ENCODE results near the gene RHBDD1.

The RHBDD1 gene, protein sequence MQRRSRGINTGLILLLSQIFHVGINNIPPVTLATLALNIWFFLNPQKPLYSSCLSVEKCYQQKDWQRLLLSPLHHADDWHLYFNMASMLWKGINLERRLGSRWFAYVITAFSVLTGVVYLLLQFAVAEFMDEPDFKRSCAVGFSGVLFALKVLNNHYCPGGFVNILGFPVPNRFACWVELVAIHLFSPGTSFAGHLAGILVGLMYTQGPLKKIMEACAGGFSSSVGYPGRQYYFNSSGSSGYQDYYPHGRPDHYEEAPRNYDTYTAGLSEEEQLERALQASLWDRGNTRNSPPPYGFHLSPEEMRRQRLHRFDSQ

DNA sequence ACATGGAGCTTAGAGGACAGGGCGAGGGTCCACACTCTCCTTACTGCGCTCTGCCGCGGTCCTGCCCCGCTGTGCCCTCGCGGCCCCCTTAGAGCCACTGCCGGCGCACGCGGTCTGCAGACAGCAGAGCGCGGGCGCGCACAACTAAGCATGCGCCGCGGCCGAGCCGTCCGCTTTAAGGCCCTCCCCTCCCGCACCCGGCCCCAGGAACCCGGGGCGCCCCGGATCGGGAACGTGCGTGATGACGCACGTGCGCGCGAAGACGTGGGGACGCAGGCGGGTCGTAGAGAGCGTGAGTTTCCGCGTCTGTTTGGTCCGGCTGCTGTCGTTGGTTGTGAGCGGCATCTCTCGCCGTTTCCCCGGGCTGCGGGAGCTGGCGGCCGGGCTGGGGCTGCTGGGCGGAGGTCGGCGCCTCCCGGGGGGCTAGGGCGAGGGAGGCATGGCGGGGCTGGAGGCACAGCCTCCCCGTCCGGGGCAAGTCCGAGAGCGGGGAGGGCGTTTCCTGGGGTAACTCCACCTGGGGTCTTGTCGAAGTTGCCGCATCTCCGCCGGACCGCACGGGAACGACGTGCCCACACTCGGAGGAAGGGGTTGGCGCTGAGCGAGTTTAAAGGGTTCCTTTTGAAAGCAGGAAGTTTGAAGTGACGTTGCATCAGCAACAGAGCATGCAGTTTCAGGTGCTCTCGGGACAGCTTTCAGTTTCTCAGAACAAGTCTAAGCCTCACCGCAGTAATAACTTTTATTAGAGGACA is at the start of gene RHBDD1:
Gene RHBDD1, plus strand, starts transcription at position 259 of the 752 bp plus-strand sequence. CDS start 28,640 bp downstream, outside the sequence.
- DNase-seq = peak; percentile 7
- in situ Hi-C loops (cut with MboI; ENCODE audit: low pct_unique_long_range_greater_than_20kb, low sequenced_read_pairs) = no loop called here

DNA sequence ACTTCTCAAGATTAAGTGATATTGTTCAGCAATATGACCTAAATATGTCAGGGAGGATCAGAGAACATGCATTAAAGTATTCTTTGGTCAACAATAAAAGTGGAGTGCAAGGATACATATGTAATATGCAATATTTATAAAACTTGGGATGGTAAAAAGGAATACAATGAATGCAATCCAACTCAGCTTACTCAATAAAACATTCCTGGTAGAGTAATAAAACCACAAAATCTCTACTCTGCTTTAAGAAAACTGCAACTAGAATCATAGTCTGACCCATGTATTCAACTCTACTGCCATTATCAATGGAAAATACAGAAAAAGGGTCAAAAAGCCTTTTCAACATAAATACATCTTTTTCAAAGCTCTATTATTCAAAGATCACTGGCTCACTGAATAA is 47.8 kb upstream of the RHBDD1 start:
- DNase-seq = no peak
- in situ Hi-C loops (cut with MboI; ENCODE audit: low pct_unique_long_range_greater_than_20kb, low sequenced_read_pairs) = no loop called here

DNA sequence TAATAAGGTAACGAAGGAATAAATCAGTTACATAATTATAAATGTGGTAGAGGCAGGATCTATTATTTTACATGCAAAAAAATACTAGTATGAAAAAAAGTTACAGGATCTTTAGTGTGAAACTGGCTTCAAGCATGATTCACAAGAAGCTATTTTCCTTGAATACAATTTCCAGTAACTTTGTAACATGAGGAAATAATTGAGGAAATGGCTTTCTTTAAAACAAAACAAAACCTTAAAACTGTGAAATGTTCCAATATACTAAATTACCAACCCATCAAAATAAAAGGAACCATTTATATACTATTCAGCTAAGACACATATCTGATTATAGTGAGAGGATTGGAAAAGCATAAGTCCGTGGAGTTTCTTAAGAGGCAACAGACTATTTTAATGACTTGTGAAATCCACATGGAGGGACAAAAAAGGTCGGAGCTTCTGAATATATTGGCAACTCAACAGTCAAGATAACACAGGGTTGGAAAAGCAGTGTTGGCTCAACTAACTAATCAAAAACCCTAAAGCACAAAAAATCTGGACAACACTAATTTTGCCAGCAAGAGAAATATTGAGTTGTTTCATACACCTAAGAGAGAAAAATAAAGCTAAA is 46.9 kb upstream of the RHBDD1 start:
- DNase-seq = no peak
- in situ Hi-C loops (cut with MboI; ENCODE audit: low pct_unique_long_range_greater_than_20kb, low sequenced_read_pairs) = no loop called here

DNA sequence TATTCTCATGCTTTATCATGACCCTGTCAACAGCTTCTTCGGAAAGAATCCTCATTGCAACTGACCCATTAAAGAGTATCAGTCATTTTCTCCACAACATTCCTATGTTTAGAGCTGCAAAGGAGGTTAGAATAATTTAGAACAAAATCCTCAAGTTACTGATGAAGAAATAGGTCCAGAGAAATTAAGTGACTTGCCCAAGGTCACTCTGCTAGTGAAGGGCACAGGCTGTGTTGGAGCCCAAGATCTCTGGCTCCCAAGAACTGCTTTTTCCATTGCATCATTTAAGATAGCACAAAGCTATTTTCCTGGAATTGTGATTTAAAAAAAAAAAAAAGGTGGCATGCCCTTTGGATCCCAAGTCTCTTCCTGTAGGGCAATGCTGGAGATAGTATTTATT is 45.8 kb upstream of the RHBDD1 start:
- in situ Hi-C loops (cut with MboI; ENCODE audit: low pct_unique_long_range_greater_than_20kb, low sequenced_read_pairs) = no loop called here
- no peak for DNase-seq

DNA sequence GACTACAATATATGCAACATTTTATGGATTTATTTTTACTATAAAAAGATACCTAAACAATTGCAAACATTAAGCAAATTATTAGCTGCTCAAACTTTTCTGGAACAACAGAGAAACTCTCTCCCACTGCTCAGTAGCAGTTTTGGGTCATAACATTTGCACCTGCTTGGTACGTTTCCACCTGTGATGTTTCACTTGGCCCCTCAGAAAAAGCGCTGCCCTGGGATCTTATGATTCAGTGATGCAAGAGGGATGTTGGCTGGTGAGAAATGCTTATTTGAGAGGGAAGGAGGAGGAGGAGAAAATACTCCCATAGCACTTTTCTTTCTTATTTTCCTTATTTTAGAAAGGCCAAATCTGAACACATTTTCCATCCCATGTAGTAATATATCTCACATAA is 45.4 kb upstream of the RHBDD1 start:
- in situ Hi-C loops (cut with MboI; ENCODE audit: low pct_unique_long_range_greater_than_20kb, low sequenced_read_pairs) = no loop called here
- DNase-seq = no peak

GRCh38 chr2:226791056-226791486 is 44.8 kb upstream of the RHBDD1 start:
- in situ Hi-C loops (cut with MboI; ENCODE audit: low pct_unique_long_range_greater_than_20kb, low sequenced_read_pairs) = no loop called here

DNA sequence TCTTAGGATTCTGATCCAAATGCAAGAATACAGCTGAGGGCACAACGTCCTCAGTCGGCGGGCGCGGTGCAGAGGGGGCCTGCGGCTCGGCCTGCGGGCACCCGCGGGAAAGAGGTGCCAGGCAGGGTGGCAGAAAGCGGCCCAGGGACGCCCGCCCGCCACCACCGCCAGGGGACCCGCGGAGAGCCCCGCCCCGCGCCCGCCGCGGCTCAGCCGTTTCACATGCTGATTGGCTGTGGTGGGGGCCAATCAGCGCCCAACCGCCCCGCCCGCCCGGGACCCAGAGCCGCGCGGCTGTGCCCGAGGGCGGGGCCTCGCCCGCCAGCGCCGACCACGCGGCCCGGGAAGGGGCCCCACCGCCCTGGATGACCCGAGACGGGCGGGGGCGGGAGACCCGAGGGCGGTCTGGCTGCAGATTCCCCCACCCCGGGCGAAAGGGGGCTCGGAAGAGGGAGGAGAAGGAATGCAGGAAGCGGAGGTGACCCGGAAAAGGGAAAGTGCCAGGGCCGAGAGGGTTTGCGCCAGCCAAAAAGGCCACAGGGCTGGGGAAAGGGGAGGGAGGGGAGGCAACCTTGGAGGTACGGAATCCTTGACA is 44.3 kb upstream of the RHBDD1 start:
- peak; percentile 36 for DNase-seq
- in situ Hi-C loops (cut with MboI; ENCODE audit: low pct_unique_long_range_greater_than_20kb, low sequenced_read_pairs) = no loop called here

More at GRCh38 chr2:226791056-226791486, 44.8 kb upstream of the RHBDD1 start:
- DNase-seq = no peak

DNA sequence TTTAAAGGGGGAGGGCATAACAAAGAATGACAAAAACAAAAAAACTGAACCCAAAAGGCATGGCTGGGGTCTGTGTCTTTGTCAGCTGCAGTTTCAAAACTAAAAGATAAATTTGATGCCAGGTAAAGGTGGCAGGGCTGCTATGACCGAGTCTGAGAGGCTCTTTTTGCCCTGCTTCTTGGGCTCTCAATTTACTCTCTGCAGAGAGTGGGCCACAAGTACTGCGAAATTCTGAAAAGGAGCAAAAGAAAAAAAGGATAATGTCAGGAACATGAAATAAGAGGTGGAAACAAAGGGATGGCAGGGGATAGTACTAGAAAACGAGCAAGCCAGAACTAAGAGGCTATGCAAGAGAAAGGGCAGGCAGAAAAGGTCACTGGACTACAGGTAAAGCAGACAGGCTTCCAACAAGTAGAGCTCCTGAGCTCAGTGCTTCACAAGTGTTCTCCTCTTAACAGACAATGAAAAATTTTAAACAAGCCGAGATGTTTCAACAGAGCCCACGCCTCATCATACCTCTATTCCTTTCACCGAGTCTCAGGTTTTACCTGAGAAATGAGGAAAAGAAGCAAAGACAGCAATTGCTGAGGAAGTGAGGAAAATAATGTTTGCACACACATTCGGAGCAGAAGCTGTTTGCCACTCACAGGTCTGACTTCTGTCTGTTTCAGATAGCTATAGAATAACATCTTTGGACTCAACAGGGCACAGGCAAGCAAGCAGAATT is 43.5 kb upstream of the RHBDD1 start:
- DNase-seq = no peak
- in situ Hi-C loops (cut with MboI; ENCODE audit: low pct_unique_long_range_greater_than_20kb, low sequenced_read_pairs) = no loop called here

GRCh38 chr2:226793646-226794045 is 42.2 kb upstream of the RHBDD1 start:
- in situ Hi-C loops (cut with MboI; ENCODE audit: low pct_unique_long_range_greater_than_20kb, low sequenced_read_pairs) = no loop called here

DNA sequence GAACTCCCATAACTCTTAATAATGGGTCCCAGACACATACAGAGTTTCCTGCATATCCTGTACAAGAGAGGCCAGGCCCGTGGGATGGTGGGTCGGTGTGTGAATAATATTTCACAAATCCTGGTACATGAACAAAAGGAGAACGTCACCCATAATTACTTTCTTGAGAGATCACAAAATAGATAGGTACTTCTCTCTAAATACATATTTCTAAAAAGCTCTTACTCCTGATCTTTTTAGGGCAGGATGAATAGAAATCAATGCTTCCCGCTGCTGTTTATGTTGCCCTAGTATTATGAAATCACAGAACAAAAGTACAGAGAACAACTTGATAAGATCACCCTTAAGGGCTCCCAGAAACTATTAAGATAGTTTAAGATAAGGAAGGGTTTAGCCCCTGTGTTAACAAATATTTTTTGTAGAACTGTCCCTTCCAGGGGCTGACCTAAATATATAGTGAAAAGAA is 41.6 kb upstream of the RHBDD1 start:
- DNase-seq = no peak
- in situ Hi-C loops (cut with MboI; ENCODE audit: low pct_unique_long_range_greater_than_20kb, low sequenced_read_pairs) = no loop called here

More at GRCh38 chr2:226793646-226794045, 42.2 kb upstream of the RHBDD1 start:
- no peak for DNase-seq

DNA sequence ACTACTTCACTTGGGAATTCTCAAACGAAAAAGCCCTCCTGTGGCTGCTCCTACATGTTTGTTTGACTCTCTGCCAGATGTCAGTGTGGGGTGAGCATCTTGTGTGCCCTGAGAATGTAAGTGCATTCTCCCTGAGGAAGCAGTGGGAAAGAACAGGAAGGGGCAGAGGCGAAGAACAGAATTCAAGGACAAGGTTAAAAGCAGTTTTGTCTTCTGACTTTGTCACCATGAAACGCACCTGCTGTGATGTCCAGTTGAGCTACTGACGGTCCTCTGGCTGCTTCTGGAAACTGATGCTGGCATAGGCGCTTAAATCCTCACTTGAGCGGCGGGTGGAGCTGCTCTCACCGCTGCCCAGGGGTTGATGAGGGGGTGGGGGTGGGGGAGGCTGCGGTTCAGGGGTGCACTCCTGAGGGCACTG is 41.1 kb upstream of the RHBDD1 start:
- in situ Hi-C loops (cut with MboI; ENCODE audit: low pct_unique_long_range_greater_than_20kb, low sequenced_read_pairs) = no loop called here
- no peak for DNase-seq

DNA sequence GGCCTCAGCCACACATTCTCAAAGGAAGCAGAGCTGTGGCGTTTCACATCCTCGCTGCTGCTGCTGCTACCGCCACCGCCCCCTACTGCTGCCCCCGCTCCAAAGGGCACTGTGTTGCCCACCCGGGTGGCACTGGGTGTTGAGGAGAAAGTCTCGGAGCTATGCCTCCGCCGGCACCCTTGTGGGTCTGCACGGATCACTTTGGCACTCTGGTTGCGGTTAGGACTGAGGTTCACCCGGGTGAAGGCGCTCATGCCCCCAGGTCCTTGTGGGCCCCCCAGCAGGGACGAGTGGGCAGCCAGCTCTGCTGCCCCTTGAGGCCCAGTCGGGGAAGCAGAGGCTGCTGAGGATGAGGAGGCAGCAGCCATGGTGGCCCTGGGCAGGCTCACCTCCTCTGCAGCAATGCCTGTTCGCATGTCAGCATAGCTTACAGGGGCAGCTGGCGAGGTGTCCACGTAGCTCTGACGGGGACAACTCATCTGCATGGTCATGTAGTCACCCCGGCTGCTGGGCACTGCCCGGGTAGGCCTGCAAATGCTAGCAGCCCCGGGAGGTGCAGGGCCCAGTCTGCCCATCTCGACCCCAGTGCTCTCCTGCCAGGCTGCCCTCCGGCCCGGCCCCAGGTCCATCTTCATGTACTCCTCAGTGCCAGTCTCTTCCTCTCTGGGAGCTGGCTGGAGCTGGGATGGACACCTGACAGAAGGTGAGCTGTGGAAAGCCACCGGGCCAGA is 40.4 kb upstream of the RHBDD1 start:
- no peak for DNase-seq
- in situ Hi-C loops (cut with MboI; ENCODE audit: low pct_unique_long_range_greater_than_20kb, low sequenced_read_pairs) = no loop called here

DNA sequence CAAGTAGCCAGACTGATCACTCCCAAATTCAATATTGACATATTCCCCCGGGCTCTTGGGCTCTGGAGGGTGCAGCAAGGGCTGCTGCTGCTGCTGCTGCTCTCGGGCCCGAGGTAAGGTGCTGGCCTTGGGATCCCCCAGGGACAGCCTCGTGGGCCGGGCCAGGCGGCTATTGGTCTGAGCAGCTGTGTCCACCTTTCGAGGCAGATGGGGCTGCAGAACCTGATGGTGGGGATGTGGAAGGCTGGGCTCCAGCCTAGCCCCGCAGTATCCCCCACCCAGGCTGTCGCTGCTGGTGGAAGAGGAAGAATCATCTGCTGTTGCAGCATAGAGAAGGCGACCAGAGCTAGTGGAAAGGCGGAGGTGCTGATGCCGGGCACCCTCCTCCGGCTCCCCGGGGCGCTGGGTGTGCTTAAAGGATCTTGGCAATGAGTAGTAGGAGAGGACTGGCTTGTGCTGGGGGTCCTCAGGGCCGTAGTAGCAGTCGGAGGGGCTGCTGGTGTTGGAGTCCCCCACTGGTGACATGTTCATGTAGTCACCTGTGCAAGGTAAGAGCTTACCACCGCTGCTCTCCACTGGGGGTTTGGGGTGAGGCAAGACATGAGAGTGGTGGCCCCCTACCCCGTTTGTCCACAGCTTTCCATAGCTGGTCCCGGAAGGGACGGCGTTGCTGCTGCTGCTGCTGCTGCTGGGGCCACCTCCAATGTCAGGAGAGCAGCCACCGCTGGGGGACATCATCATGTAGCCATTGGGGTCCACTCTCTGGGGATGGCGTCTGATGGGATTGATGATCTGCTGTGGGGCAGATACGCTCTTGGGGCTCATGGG is 39.6 kb upstream of the RHBDD1 start:
- in situ Hi-C loops (cut with MboI; ENCODE audit: low pct_unique_long_range_greater_than_20kb, low sequenced_read_pairs) = no loop called here
- DNase-seq = no peak

DNA sequence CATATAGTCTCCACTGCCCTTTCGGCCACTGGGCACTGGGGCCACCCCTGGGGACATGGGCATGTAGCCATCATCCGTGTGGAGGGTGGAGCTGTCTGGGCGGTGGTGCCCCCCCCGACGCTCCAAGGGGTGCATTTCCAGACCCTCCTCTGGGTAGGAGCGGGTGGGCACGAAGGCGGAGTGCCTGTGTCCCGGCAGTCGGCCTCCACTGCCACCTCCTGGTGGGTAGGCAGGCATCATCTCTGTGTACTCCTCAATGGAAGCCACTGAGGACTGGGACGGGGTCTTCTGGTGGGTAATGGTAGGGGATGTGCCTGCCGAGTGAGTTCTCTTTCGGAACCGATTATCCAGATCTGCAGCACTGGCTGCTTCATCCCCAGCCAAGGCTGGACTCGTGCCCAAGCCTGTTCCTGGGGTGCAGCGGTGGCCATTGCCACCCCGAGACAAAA is 39.0 kb upstream of the RHBDD1 start:
- no peak for DNase-seq
- in situ Hi-C loops (cut with MboI; ENCODE audit: low pct_unique_long_range_greater_than_20kb, low sequenced_read_pairs) = no loop called here

GRCh38 chr2:226797289-226797988 is 38.4 kb upstream of the RHBDD1 start:
- DNase-seq = no peak

GRCh38 chr2:226797989-226798421 is 37.8 kb upstream of the RHBDD1 start:
- DNase-seq = no peak
- in situ Hi-C loops (cut with MboI; ENCODE audit: low pct_unique_long_range_greater_than_20kb, low sequenced_read_pairs) = no loop called here

More at GRCh38 chr2:226797289-226797988, 38.4 kb upstream of the RHBDD1 start:
- in situ Hi-C loops (cut with MboI; ENCODE audit: low pct_unique_long_range_greater_than_20kb, low sequenced_read_pairs) = no loop called here
